Posterior vena cava (tissue), 2 donors: ENCODE results near the gene MEFV. TPM values are rescaled to one million over a fixed set of nuclear protein-coding genes. Genes with fewer than 3 reads are reported as not detected.
"Not testable (repeated sequence)": the region's sequence is repeated elsewhere in the genome, so short reads cannot be mapped to it uniquely, and the experiment has no call there.

Source experiments
- DNase-seq: peaks from one replicate; pipeline ENCODE4 v3.0.0-alpha.2; 2020; ENCODE audit warnings: low spot score
- intact Hi-C, 2 donors: fragments of 100-400 bp; cut with DNase I; formaldehyde crosslinking; loops; one replicate each; pipeline versions ENCODE4 v1.14.1 to v1.14.2; 2022 to 2023
- total RNA-seq, 2 donors: library from RNA; stranded (reverse); fragmentation: NEBNext Ultra II Directional; extraction: Animal tissue kit (Norgen Biotek cat#: 25700); gene quantifications; one replicate each; pipeline ENCODE4 v1.2.1, GENCODE V29; 2021
- donor health status: DM: yes; HTN: yes; CAD: no.
- donor health status: DM: yes; HTN: yes; CAD: no.

MEFV gene
- total RNA-seq, 2 donors from 2014 or later: 1.9 to 4.9 TPM

GRCh38 chr16:3235856-3236669, 20.4 kb downstream of the MEFV start:
- DNase-seq: peak; percentile 88
- intact Hi-C loops: no loop called here

- DNase-seq: peak; percentile 99
- intact Hi-C loops: no loop called here
Observed at GRCh38 chr16:3234857-3235561, 21.4 kb downstream of the MEFV start, which contains the start of gene ZNF200. Gene ZNF200 (minus strand): TSS chr16:3235158. CDS start chr16:3233755, 1,403 bp downstream.

- intact Hi-C loops: no loop called here
- no peak for DNase-seq
Observed at GRCh38 chr16:3234543-3234856, 21.9 kb downstream of the MEFV start.

- intact Hi-C loops: no loop called here
- no peak for DNase-seq
Observed at GRCh38 chr16:3223913-3224515, 32.4 kb downstream of the MEFV start.

GRCh38 chr16:3220839-3221238, 35.6 kb downstream of the MEFV start:
- no peak for DNase-seq
- intact Hi-C loops: no loop called here

GRCh38 chr16:3216263-3216640, 40.2 kb downstream of the MEFV start:
- DNase-seq: no peak
- intact Hi-C loops: no loop called here

GRCh38 chr16:3215601-3216262, 40.7 kb downstream of the MEFV start:
- no peak for DNase-seq
- intact Hi-C loops: no loop called here

- intact Hi-C loops: no loop called here
- DNase-seq: no peak
Observed at GRCh38 chr16:3214904-3215600, 41.4 kb downstream of the MEFV start.

GRCh38 chr16:3212567-3212966, 43.9 kb downstream of the MEFV start:
- intact Hi-C loops: no loop called here
- no peak for DNase-seq

- intact Hi-C loops: no loop called here
Observed at GRCh38 chr16:3212006-3212405, 44.4 kb downstream of the MEFV start.

GRCh38 chr16:3207086-3207953, 49.1 kb downstream of the MEFV start:
- intact Hi-C loops: no loop called here

More at GRCh38 chr16:3212006-3212405, 44.4 kb downstream of the MEFV start:
- DNase-seq: no peak

GRCh38 chr16:3205939-3206338, 50.5 kb downstream of the MEFV start:
- intact Hi-C loops, DNase-seq: not testable (repeated sequence)

More at GRCh38 chr16:3207086-3207953, 49.1 kb downstream of the MEFV start:
- no peak for DNase-seq

GRCh38 chr16:3202903-3203539, 53.4 kb downstream of the MEFV start:
- no peak for DNase-seq
- intact Hi-C loops: no loop called here

- intact Hi-C loops: no loop called here
- DNase-seq: no peak
Observed at GRCh38 chr16:3198334-3199072, 57.9 kb downstream of the MEFV start.

- DNase-seq, intact Hi-C loops: not testable (repeated sequence)
Observed at GRCh38 chr16:3197694-3198333, 58.6 kb downstream of the MEFV start.

GRCh38 chr16:3195975-3196374, 60.5 kb downstream of the MEFV start:
- intact Hi-C loops: no loop called here
- DNase-seq: no peak

- intact Hi-C loops: loop anchor here in 1 of 2 donors (5.0 kb wide), 1 partner anchor 427 kb away; no protein-coding TSS in a partner anchor
- no peak for DNase-seq
Observed at GRCh38 chr16:3194792-3195191, 61.6 kb downstream of the MEFV start.
